SK-N-SH (cell line): ENCODE measurements around the gene MYO1H.
"Not testable (repeated sequence)": the region's sequence is repeated elsewhere in the genome, so short reads cannot be mapped to it uniquely, and the experiment has no call there.

Experiments used
- EZH2phosphoT487 ChIP-seq: fragments of 200-600 bp; sonication (generic); IDR thresholded peaks from 2 replicates; pipeline ENCODE4 v1.6.1; 2017; ENCODE audit warnings: low read depth, mixed run types, mild to moderate bottlenecking, antibody characterized with exemption, moderate library complexity, borderline replicate concordance
- GABPA ChIP-seq: IDR thresholded peaks from 2 replicates; pipeline ENCODE4 v1.4.0; 2012; ENCODE audit warnings: low read depth, mild to moderate bottlenecking
- MEF2A ChIP-seq: IDR thresholded peaks from 2 replicates; pipeline ENCODE4 v1.4.0; 2012; ENCODE audit warnings: low read depth, borderline replicate concordance
- POLR2AphosphoS5 ChIP-seq: IDR thresholded peaks from 2 replicates; pipeline ENCODE4 v1.6.1; 2012; ENCODE audit warnings: low read depth, low read length
- TF ChIP-seq, protein P1 (sequence below): fragments of 200-600 bp; sonication (generic); IDR thresholded peaks from 2 replicates; pipeline ENCODE4 v1.6.1; 2017; ENCODE audit warnings: antibody characterized with exemption, mild to moderate bottlenecking, moderate library complexity
- TF ChIP-seq, protein P2 (sequence below): IDR thresholded peaks from 2 replicates; pipeline ENCODE4 v1.4.0; 2012; ENCODE audit warnings: low read depth, borderline replicate concordance
- TF ChIP-seq, protein P3 (sequence below): IDR thresholded peaks from 2 replicates; pipeline ENCODE4 v1.4.0; 2012; ENCODE audit warnings: low read depth

DNA sequence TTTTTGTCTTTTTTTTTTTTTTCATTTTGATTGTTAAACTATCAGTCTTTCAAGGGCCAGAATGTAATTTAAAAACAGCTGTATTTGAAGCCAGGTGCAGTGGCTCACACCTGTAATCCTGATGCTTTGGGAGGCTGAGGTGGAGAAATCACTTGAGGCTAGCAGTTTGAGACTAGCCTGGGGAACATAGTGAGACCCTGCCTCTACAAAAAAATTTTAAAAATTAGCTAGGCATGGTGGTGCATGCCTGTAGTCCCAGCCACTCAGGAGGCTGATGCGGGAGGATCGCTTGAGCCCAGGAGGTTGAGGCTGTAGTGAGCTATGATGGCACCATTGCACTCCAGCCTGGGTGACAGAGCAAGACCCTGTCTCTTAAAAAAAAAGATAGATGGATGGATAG, 57.1 kb downstream of the MYO1H start:
- TF ChIP-seq, protein P1, sequence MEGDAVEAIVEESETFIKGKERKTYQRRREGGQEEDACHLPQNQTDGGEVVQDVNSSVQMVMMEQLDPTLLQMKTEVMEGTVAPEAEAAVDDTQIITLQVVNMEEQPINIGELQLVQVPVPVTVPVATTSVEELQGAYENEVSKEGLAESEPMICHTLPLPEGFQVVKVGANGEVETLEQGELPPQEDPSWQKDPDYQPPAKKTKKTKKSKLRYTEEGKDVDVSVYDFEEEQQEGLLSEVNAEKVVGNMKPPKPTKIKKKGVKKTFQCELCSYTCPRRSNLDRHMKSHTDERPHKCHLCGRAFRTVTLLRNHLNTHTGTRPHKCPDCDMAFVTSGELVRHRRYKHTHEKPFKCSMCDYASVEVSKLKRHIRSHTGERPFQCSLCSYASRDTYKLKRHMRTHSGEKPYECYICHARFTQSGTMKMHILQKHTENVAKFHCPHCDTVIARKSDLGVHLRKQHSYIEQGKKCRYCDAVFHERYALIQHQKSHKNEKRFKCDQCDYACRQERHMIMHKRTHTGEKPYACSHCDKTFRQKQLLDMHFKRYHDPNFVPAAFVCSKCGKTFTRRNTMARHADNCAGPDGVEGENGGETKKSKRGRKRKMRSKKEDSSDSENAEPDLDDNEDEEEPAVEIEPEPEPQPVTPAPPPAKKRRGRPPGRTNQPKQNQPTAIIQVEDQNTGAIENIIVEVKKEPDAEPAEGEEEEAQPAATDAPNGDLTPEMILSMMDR: not testable (repeated sequence)
- TF ChIP-seq MEF2A, EZH2phosphoT487, POLR2AphosphoS5, GABPA: not testable (repeated sequence)
- TF ChIP-seq, protein P2, sequence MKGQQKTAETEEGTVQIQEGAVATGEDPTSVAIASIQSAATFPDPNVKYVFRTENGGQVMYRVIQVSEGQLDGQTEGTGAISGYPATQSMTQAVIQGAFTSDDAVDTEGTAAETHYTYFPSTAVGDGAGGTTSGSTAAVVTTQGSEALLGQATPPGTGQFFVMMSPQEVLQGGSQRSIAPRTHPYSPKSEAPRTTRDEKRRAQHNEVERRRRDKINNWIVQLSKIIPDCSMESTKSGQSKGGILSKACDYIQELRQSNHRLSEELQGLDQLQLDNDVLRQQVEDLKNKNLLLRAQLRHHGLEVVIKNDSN: not testable (repeated sequence)
- TF ChIP-seq, protein P3, sequence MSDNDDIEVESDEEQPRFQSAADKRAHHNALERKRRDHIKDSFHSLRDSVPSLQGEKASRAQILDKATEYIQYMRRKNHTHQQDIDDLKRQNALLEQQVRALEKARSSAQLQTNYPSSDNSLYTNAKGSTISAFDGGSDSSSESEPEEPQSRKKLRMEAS: not testable (repeated sequence)
